Measurements from ENCODE around the gene GPC5. TPM values are rescaled to one million over a fixed set of nuclear protein-coding genes. Genes with fewer than 3 reads are reported as not detected.
"Not testable (repeated sequence)": the region's sequence is repeated elsewhere in the genome, so short reads cannot be mapped to it uniquely, and the experiment has no call there.

The GPC5 gene
- total RNA-seq, 4 donors from 2014 or later: not detected

GRCh38 chr13:92473765-92474475, 1075.5 kb downstream of the GPC5 start:
- H3K36me3 ChIP-seq: no peaks in the 10 kb centered on the region
- H3K27ac ChIP-seq: no peak overlapping the region
- no peaks in the 10 kb centered on the region for H3K4me1 ChIP-seq
- intact Hi-C loops (cut with DNase I; ENCODE audit: low total_unique reads): no loop called here
- ATAC-seq (no peak), DNase-seq (no peak)
- H3K4me3 ChIP-seq: no peak overlapping the region
- H3K27me3 ChIP-seq: no peaks in the 10 kb centered on the region
- TF ChIP-seq, protein P1, sequence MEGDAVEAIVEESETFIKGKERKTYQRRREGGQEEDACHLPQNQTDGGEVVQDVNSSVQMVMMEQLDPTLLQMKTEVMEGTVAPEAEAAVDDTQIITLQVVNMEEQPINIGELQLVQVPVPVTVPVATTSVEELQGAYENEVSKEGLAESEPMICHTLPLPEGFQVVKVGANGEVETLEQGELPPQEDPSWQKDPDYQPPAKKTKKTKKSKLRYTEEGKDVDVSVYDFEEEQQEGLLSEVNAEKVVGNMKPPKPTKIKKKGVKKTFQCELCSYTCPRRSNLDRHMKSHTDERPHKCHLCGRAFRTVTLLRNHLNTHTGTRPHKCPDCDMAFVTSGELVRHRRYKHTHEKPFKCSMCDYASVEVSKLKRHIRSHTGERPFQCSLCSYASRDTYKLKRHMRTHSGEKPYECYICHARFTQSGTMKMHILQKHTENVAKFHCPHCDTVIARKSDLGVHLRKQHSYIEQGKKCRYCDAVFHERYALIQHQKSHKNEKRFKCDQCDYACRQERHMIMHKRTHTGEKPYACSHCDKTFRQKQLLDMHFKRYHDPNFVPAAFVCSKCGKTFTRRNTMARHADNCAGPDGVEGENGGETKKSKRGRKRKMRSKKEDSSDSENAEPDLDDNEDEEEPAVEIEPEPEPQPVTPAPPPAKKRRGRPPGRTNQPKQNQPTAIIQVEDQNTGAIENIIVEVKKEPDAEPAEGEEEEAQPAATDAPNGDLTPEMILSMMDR (IDR thresholded peaks at IDR 0.05 in 4 of 5, conservative IDR thresholded peaks at IDR 0.05 in 1 of 5): no peak
- TF ChIP-seq POLR2A (IDR thresholded peaks at IDR 0.05): no peak
- in situ Hi-C loops (cut with MboI; ENCODE audit: low sequenced_read_pairs in 4 of 4): no loop called here
- no peaks in the 10 kb centered on the region for H3K9me3 ChIP-seq

- Histone ChIP-seq H3K4me1 (no peaks in the 10 kb centered on the region), H3K4me3 (no peak overlapping the region), H3K27ac (no peak overlapping the region), H3K27me3 (no peaks in the 10 kb centered on the region), H3K9me3 (no peaks in the 10 kb centered on the region), H3K36me3 (no peaks in the 10 kb centered on the region)
- intact Hi-C loops (cut with DNase I; ENCODE audit: low total_unique reads): no loop called here
- TF ChIP-seq, protein P1 (IDR thresholded peaks at IDR 0.05 in 4 of 5, conservative IDR thresholded peaks at IDR 0.05 in 1 of 5): no peak
- TF ChIP-seq POLR2A (IDR thresholded peaks at IDR 0.05): no peak
- in situ Hi-C loops (cut with MboI; ENCODE audit: low sequenced_read_pairs in 4 of 4): no loop called here
- DNase-seq (no peak), ATAC-seq (no peak)
These were observed 1082.0 kb downstream of the GPC5 start for GRCh38 chr13:92480387-92480786.

GRCh38 chr13:92482790-92483189, 1084.4 kb downstream of the GPC5 start:
- H3K27me3 ChIP-seq; H3K27ac ChIP-seq; H3K36me3 ChIP-seq; H3K4me1 ChIP-seq; intact Hi-C loops (cut with DNase I; ENCODE audit: low total_unique reads); H3K9me3 ChIP-seq; in situ Hi-C loops (cut with MboI; ENCODE audit: low sequenced_read_pairs in 4 of 4); ATAC-seq; DNase-seq; H3K4me3 ChIP-seq: not testable (repeated sequence)

GRCh38 chr13:92483894-92484293, 1085.5 kb downstream of the GPC5 start:
- DNase-seq (no peak), ATAC-seq (no peak)
- in situ Hi-C loops (cut with MboI; ENCODE audit: low sequenced_read_pairs in 4 of 4): no loop called here
- intact Hi-C loops (cut with DNase I; ENCODE audit: low total_unique reads): no loop called here
- Histone ChIP-seq H3K27me3 (no peaks in the 10 kb centered on the region), H3K36me3 (no peaks in the 10 kb centered on the region), H3K4me3 (no peak overlapping the region), H3K27ac (no peak overlapping the region), H3K4me1 (no peaks in the 10 kb centered on the region), H3K9me3 (no peaks in the 10 kb centered on the region)
- TF ChIP-seq POLR2A (IDR thresholded peaks at IDR 0.05): no peak
- TF ChIP-seq, protein P1 (IDR thresholded peaks at IDR 0.05 in 4 of 5, conservative IDR thresholded peaks at IDR 0.05 in 1 of 5): no peak

GRCh38 chr13:92487238-92487637, 1088.8 kb downstream of the GPC5 start:
- ATAC-seq: no peak
- no peak overlapping the region for H3K27ac ChIP-seq
- no peaks in the 10 kb centered on the region for H3K9me3 ChIP-seq
- H3K4me3 ChIP-seq: no peak overlapping the region
- H3K36me3 ChIP-seq: no peaks in the 10 kb centered on the region
- DNase-seq: no peak
- intact Hi-C loops (cut with DNase I; ENCODE audit: low total_unique reads) (no loop called here), in situ Hi-C loops (cut with MboI; ENCODE audit: low sequenced_read_pairs in 4 of 4) (no loop called here)
- no peak for TF ChIP-seq POLR2A (IDR thresholded peaks at IDR 0.05)
- TF ChIP-seq, protein P1 (IDR thresholded peaks at IDR 0.05 in 4 of 5, conservative IDR thresholded peaks at IDR 0.05 in 1 of 5): no peak
- no peaks in the 10 kb centered on the region for H3K27me3 ChIP-seq
- no peaks in the 10 kb centered on the region for H3K4me1 ChIP-seq

All from gastrocnemius medialis (tissue), 4 donors.